Dermis lymphatic vessel endothelial cell (primary cell): ENCODE measurements around the gene KRT33A. TPM values are rescaled to one million over a fixed set of nuclear protein-coding genes. Genes with fewer than 3 reads are reported as not detected.

ENCODE experiments used
- total RNA-seq: library from RNA; depleted of rRNA; stranded (reverse); fragments of >200 nt; gene quantifications from 2 replicates; pipeline ENCODE4 v1.2.1, GENCODE V29; 2014

Gene KRT33A
- not detected in 2 replicates for total RNA-seq

DNA sequence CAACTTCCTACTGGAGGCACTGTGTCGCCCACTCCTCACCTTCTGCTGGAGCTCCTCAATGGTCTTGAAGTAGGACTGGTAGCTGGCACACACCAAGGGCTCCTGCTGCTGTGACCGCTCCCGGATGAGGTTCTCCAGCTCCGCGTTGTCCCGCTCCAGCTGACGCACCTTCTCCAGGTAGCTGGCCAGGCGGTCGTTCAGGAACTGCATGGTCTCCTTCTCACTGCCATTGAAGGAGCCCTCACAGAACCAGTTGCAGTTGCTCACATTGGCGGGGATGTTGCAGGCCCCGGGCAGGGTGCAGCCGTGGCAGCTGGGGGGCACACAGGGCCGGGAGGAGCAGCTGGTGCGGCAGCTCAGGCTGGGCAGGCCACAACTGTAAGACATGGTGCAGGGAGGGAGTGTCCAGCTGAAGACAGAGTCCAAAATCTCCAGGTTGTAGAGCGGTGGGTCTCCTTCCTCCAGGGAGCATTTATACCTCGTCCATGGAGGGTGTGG lies at the start of gene KRT33A:
Gene KRT33A (minus strand): TSS at position 448 of the 498 bp plus-strand sequence. CDS start 61 bp downstream, at position 387.

DNA sequence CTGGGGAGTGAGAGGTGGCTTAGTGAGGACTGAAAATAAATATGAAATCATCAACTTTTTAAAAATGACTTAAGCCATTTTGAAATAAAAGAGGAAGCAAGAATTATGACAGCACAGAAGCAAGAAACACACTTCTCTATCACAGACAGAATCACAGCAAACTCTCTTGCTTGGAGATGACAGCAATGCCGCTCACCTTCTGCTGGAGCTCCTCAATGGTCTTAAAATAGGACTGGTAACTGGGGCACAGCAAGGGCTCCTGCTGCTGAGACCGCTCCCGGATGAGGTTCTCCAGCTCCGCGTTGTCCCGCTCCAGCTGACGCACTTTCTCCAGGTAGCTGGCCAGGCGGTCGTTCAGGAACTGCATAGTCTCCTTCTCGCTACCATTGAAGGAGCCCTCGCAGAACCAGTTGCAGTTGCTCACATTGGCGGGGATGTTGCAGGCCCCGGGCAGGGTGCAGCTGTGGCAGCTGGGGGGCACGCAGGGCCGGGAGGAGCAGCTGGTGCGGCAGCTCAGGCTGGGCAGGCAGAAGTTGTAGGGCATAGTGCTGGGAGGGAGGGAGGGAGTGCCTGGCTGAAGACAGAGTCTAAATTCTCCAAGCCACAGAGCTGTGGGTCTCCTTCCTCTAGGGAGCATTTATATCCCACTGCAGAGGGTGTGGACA lies 46.5 kb upstream of the KRT33A start, which contains the start of gene KRT31:
Gene KRT31 (minus strand): TSS at position 613 of the 665 bp plus-strand sequence. CDS start 69 bp downstream, at position 544.

DNA sequence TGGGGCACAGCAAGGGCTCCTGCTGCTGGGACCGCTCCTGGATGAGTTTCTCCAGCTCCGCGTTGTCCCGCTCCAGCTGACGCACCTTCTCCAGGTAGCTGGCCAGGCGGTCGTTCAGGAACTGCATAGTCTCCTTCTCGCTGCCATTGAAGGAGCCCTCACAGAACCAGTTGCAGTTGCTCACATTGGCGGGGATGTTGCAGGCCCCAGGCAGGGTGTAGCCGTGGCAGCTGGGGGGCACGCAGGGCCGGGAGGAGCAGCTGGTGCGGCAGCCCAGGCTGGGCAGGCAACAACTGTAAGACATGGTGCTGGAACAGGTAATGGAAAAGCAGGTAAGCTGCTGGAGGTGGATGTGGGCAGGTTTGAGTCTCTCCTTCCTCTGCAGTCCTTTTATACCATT lies 31.3 kb upstream of the KRT33A start, which contains the start of gene KRT34:
Gene KRT34 (minus strand): TSS at position 364 of the 400 bp plus-strand sequence. CDS start 60 bp downstream, at position 304.

DNA sequence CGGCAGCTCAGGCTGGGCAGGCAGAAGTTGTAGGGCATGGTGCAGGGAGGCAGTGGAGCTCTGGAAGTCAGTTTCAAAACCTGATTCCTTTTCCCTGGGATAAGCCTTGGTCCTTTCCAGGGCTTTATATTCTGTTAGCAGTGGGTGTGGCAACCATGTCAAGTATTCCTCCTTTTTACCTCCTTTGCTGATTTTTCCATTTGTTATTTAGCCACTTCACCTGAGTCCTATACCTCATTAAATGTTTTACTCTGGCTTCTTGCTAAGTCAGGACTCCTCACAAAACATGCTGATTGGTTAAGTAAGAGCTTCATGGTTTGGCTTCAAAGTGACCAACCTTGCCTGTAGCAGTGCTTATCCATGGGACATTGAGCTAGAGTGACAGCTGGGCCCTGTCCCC lies 19.1 kb upstream of the KRT33A start, which contains the start of gene KRT33B:
Gene KRT33B (minus strand): TSS at position 101 of the 400 bp plus-strand sequence. CDS start 63 bp downstream, at position 38.

DNA sequence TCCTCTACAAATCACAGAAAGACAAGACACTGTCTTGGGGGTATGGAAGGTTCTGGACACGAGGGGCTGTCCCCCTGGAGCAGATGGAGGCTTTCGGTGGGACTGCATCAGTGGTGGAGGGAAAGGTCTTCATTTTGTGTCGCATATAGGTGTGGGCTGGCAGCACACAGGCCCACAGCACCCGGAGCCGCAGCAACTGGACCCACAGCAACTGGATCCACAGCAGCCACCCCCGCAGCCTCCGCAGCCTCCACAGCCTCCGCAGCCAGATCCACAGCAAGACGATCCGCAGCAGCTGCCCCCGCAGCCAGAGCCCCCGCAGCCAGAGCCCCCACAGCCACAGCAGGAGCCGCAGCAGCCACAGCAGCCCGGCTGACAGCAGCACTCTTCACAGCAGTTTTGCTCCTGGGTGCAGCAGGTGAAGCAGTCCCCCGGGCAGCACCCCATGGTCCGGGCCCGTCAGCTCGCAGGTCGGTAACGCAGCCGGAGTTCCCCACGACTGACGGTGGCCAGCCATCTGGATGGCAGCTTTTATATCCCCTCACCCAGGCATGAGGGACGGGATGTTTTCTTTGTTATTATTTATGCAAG lies 35.3 kb downstream of the KRT33A start, which contains the start of gene KRTAP17-1:
Gene KRTAP17-1 (minus strand): TSS at position 507 of the 591 bp plus-strand sequence. CDS start 60 bp downstream, at position 447.

DNA sequence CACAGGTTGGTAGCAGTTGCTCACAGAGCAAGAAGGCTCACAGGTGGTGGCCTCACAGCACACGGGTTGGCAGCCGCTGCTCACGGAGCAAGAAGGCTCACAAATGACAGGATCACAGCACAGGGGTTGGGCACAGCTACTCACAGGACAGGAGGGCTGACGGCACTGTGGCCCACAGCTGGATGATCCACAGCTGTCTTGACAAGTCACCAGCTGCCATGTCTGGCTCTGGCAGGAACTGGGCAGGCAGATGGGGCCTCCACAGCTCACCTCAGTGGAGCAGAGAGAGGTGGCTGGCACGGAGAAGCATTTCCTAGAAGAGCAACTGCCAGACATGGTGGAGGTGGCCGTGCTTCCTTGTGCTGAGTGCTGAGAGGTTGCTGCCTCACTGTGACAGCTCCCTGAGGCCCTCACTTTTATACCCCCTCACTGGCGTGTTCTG lies 41.7 kb downstream of the KRT33A start, which contains the start of gene KRTAP16-1:
Gene KRTAP16-1 (minus strand): TSS at position 392 of the 442 bp plus-strand sequence. CDS start 56 bp downstream, at position 336.

DNA sequence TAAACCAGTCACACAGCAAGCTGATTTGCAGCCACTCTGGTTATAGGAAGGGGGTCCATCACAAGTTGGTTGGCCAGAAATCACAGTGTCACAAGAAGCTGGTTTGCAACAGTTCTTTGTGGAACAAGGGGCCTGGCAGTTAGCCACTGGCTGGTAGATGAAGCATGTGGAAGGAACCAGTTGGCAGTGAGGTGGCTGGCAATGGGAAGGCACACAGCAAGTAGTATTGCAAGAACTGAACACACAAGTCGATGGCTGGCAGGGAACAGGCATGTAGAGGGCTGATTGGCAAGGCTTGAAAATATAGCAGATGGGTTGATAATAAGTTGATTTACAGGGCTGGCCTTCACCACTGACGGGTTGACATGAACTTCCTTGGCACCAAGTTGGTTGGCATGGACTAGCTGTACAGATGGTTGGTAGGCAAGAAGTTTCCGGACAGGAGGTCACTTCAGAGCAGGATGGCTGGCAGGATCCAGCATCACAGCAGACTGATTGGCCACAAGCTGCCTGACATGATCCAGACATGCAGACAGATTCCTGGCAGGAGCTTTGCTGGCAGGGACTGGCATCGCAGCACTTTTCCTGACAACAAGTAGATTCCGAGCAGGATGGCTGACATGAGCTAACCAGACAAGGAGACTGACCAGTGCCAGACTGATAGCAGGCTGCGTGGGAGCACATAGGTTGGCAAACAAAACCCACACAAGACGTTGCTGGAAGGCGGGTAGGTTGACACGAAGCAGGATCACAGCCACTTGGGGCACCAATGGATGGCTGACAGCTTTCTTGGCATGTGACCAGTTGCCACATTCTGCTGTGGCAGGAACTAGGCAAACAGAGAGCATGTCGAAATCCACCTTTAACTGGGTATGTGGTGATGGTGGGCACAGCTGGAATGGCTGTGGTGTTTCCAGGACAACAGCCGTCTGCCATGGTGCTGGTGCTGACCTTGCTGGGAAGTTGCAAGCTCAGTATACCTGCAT lies 48.4 kb downstream of the KRT33A start, which contains the start of gene KRTAP29-1:
Gene KRTAP29-1 (minus strand): TSS at position 936 of the 986 bp plus-strand sequence. CDS start 0 bp downstream, at position 936.

Other genes with a start within 250 kb of the KRT33A start
- not detected in 2 replicates for gene KRTAP4-16, start 248.6 kb downstream of the KRT33A start, total RNA-seq
- not detected in 2 replicates for gene KRTAP4-9, start 245.4 kb downstream of the KRT33A start, total RNA-seq
- not detected in 2 replicates for gene KRTAP4-11, start 232.5 kb downstream of the KRT33A start, total RNA-seq
- gene KRTAP4-12, start 226.6 kb downstream of the KRT33A start, total RNA-seq = not detected in 2 replicates
- gene KRTAP4-6, start 210.3 kb downstream of the KRT33A start, total RNA-seq = not detected in 2 replicates
- not detected in 2 replicates for gene KRTAP4-5, start 201.0 kb downstream of the KRT33A start, total RNA-seq
- gene KRTAP4-4, start 190.1 kb downstream of the KRT33A start, total RNA-seq = not detected in 2 replicates
- not detected in 2 replicates for gene KRTAP4-3, start 182.6 kb downstream of the KRT33A start, total RNA-seq
- not detected in 2 replicates for gene KRTAP4-2, start 172.6 kb downstream of the KRT33A start, total RNA-seq
- not detected in 2 replicates for gene KRTAP4-1, start 165.9 kb downstream of the KRT33A start, total RNA-seq
- not detected in 2 replicates for gene KRTAP9-1, start 160.9 kb downstream of the KRT33A start, total RNA-seq
- gene KRTAP9-2, start 124.2 kb downstream of the KRT33A start, total RNA-seq = not detected in 2 replicates
- gene KRTAP9-3, start 118.4 kb downstream of the KRT33A start, total RNA-seq = not detected in 2 replicates
- gene KRTAP9-8, start 112.8 kb downstream of the KRT33A start, total RNA-seq = not detected in 2 replicates
- gene KRTAP9-4, start 101.1 kb downstream of the KRT33A start, total RNA-seq = not detected in 2 replicates
- gene KRTAP9-9, start 95.4 kb downstream of the KRT33A start, total RNA-seq = not detected in 2 replicates
- not detected in 2 replicates for gene KRTAP9-6, start 85.5 kb downstream of the KRT33A start, total RNA-seq
- not detected in 2 replicates for gene KRTAP9-7, start 75.1 kb downstream of the KRT33A start, total RNA-seq
- gene KRTAP29-1, start 48.0 kb downstream of the KRT33A start, total RNA-seq = not detected in 2 replicates
- gene KRTAP16-1, start 41.5 kb downstream of the KRT33A start, total RNA-seq = not detected in 2 replicates
- not detected in 2 replicates for gene KRTAP17-1, start 35.1 kb downstream of the KRT33A start, total RNA-seq
- gene KRT33B, start 19.0 kb upstream of the KRT33A start, total RNA-seq = not detected in 2 replicates
- not detected in 2 replicates for gene KRT34, start 31.5 kb upstream of the KRT33A start, total RNA-seq
- gene KRT31, start 46.8 kb upstream of the KRT33A start, total RNA-seq = not detected in 2 replicates
- gene KRT37, start 73.8 kb upstream of the KRT33A start, total RNA-seq = not detected in 2 replicates
- not detected in 2 replicates for gene KRT38, start 90.2 kb upstream of the KRT33A start, total RNA-seq
- not detected in 2 replicates for gene KRT32, start 116.6 kb upstream of the KRT33A start, total RNA-seq
- not detected in 2 replicates for gene KRT35, start 130.3 kb upstream of the KRT33A start, total RNA-seq
- 0.22 and 0.34 TPM in 2 replicates for gene KRT36, start 139.1 kb upstream of the KRT33A start, total RNA-seq
- not detected in 2 replicates for gene KRT13, start 154.8 kb upstream of the KRT33A start, total RNA-seq
- under 0.01 TPM in 2 replicates for gene KRT15, start 168.1 kb upstream of the KRT33A start, total RNA-seq
- gene KRT19, start 177.5 kb upstream of the KRT33A start, total RNA-seq = 0.43 and 0.65 TPM in 2 replicates
- gene KRT9, start 221.2 kb upstream of the KRT33A start, total RNA-seq = not detected in 2 replicates
- not detected in 2 replicates for gene KRT14, start 236.1 kb upstream of the KRT33A start, total RNA-seq